GM12873 (cell line): ENCODE measurements around the gene PLCB2.

Source experiments
- CTCF ChIP-seq: IDR thresholded peaks from 2 replicates; pipeline ENCODE4 v1.5.1; 2012; ENCODE audit warnings: low read depth, mild to moderate bottlenecking, moderate library complexity, low read length, control low read depth; ENCODE audit not compliant: insufficient read depth; ENCODE audit errors: missing control alignments

Gene PLCB2

GRCh38 chr15:40297356-40297755, 10.4 kb downstream of the PLCB2 start:
- no peak for TF ChIP-seq CTCF

- no peak for TF ChIP-seq CTCF
Measured at GRCh38 chr15:40296561-40297230, 11.0 kb downstream of the PLCB2 start.

- no peak for TF ChIP-seq CTCF
Measured at GRCh38 chr15:40295877-40296560, 11.7 kb downstream of the PLCB2 start.

- no peak for TF ChIP-seq CTCF
Measured at GRCh38 chr15:40295297-40295696, 12.4 kb downstream of the PLCB2 start.

GRCh38 chr15:40293905-40294895, 13.5 kb downstream of the PLCB2 start:
- no peak for TF ChIP-seq CTCF

GRCh38 chr15:40293006-40293405, 14.7 kb downstream of the PLCB2 start:
- no peak for TF ChIP-seq CTCF

- TF ChIP-seq CTCF, result no peak
Measured at GRCh38 chr15:40292246-40292645, 15.5 kb downstream of the PLCB2 start.
